ENCODE data around the gene METTL2A.
"Not testable (repeated sequence)": the region's sequence is repeated elsewhere in the genome, so short reads cannot be mapped to it uniquely, and the experiment has no call there.

GRCh38 chr17:62490990-62491389 is 67.3 kb downstream of the METTL2A start:
- not testable (repeated sequence) for TF ChIP-seq CTCF (IDR thresholded peaks at IDR 0.05; ENCODE audit: poor library complexity, severe bottlenecking); RAD21 (conservative IDR thresholded peaks at IDR 0.05); REST (IDR thresholded peaks at IDR 0.05; ENCODE audit: borderline replicate concordance); TAF1 (IDR thresholded peaks at IDR 0.05; ENCODE audit: low read depth); EP300 (conservative IDR thresholded peaks at IDR 0.05; ENCODE audit: poor library complexity, severe bottlenecking); SMC3 (conservative IDR thresholded peaks at IDR 0.05; ENCODE audit: poor library complexity); EZH2 (IDR thresholded peaks at IDR 0.05; ENCODE audit: borderline replicate concordance, insufficient read depth, low read length, poor library complexity, severe bottlenecking)
